BJ (cell line): ENCODE data around the gene WSCD1. TPM values are rescaled to one million over a fixed set of nuclear protein-coding genes. Genes with fewer than 3 reads are reported as not detected.

Source experiments
- CTCF ChIA-PET: fragments of 350-600 bp; formaldehyde crosslinking; extraction: SDS; loops from one replicate; lab custom pipeline; 2021; ENCODE audit warnings: antibody characterized with exemption, inconsistent platforms; lab: Yijun Ruan, JAX
- POLR2A ChIA-PET: fragments of 300-600 bp; sonication (Branson Sonifier 250); formaldehyde crosslinking; extraction: SDS; loops from one replicate; lab custom pipeline; 2021; ENCODE audit warnings: antibody characterized with exemption; lab: Charles Lee
- DNase-seq: peaks from one replicate; pipeline ENCODE4 v3.0.0-alpha.2; 2011; ENCODE audit warnings: low read depth
- H3K27me3 ChIP-seq: 2 replicates; pipeline ENCODE4 v1.6.0; 2011; ENCODE audit warnings: low read length; ENCODE audit not compliant: control insufficient read depth, insufficient read depth
- H3K36me3 ChIP-seq: 2 replicates; pipeline ENCODE4 v1.5.1; 2011; ENCODE audit warnings: low read length; ENCODE audit not compliant: control insufficient read depth, insufficient read depth
- H3K4me3 ChIP-seq: 2 replicates; pipeline ENCODE4 v1.5.1; 2011; ENCODE audit warnings: low read depth, mild to moderate bottlenecking, control low read depth, low read length
- polyA plus RNA-seq: library from polyadenylated mRNA; depleted of rRNA; stranded (reverse); fragments of >200 nt; gene quantifications from 2 replicates; pipeline ENCODE4 v1.2.3, GENCODE V29; 2011
- TF ChIP-seq, protein P1 (sequence below): IDR thresholded peaks from 2 replicates; pipeline ENCODE4 v1.5.1; 2011; ENCODE audit warnings: low read depth, mild to moderate bottlenecking, control low read depth, inconsistent platforms, low read length, moderate library complexity; ENCODE audit not compliant: insufficient read depth

WSCD1 gene
- polyA plus RNA-seq, 1 experiment: 1.0 TPM

DNA sequence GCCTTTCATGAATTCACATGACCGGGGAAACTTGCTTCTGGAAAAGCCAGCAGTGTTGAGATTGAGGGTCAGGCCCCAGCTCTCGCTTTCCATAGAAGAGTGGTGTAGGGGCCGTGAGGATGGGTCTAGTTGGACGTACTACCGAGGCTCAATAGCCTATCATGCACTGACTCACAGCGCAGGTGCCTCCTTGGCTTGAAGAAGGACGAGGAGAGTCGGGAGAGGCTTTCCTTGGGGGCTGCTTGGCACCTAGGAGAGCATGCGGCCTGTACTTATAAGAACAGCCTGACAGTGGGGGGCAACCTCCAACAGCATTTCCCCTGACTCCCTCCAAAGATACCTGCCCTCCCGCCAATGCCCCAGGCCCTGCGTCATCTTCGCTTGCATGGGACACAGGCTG is 37.6 kb downstream of the WSCD1 start:
- no peak for DNase-seq
- no peaks in the 10 kb centered on the region for H3K36me3 ChIP-seq
- no peak overlapping the region for H3K4me3 ChIP-seq
- TF ChIP-seq, protein P1, sequence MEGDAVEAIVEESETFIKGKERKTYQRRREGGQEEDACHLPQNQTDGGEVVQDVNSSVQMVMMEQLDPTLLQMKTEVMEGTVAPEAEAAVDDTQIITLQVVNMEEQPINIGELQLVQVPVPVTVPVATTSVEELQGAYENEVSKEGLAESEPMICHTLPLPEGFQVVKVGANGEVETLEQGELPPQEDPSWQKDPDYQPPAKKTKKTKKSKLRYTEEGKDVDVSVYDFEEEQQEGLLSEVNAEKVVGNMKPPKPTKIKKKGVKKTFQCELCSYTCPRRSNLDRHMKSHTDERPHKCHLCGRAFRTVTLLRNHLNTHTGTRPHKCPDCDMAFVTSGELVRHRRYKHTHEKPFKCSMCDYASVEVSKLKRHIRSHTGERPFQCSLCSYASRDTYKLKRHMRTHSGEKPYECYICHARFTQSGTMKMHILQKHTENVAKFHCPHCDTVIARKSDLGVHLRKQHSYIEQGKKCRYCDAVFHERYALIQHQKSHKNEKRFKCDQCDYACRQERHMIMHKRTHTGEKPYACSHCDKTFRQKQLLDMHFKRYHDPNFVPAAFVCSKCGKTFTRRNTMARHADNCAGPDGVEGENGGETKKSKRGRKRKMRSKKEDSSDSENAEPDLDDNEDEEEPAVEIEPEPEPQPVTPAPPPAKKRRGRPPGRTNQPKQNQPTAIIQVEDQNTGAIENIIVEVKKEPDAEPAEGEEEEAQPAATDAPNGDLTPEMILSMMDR: no peak
- H3K27me3 ChIP-seq: no peaks in the 10 kb centered on the region
- POLR2A ChIA-PET: no interaction called here
- CTCF ChIA-PET: no interaction called here

DNA sequence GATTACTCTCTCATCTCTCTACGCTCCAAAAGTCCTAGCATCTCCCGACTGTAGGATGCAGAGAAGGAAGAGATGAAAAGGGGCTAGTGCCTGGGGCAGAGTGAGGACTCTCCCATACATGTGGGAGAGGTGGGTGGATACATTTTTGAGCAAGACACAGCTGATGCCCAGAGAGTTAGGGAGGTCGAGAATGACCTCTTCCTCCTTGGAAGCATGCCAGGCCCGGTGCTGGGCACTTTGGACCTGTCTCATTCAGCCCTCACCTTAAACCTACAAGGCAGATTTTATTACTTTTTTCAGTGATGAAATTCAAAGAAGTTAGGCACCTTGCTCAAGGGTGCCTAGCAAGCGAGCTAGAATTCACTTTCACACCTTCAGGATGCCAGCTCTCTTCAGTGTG is 38.2 kb downstream of the WSCD1 start:
- Histone ChIP-seq H3K4me3 (no peak overlapping the region), H3K27me3 (no peaks in the 10 kb centered on the region), H3K36me3 (no peaks in the 10 kb centered on the region)
- POLR2A ChIA-PET: no interaction called here
- TF ChIP-seq, protein P1: no peak
- CTCF ChIA-PET: no interaction called here
- no peak for DNase-seq

DNA sequence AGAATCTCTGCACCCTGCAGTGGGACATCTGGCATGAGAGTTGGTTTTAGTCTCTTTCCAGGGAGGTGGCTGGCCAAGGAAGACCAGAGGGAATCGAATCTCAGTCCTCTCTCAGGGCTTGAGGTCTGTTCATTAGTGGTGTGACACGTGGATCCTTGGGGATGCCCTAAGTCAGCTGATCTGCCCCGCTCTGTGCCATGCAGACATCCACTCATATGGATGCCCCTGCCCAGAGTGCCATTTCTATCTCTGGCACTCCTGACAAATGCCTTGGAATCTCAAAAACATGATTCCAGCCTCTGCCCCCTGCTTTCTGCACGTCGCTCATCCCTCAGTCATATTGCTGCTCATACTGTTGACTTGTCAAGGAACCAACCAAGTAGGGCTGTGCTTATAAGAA is 38.8 kb downstream of the WSCD1 start:
- no peaks in the 10 kb centered on the region for H3K27me3 ChIP-seq
- no peak overlapping the region for H3K4me3 ChIP-seq
- POLR2A ChIA-PET: no interaction called here
- CTCF ChIA-PET: no interaction called here
- TF ChIP-seq, protein P1: no peak
- DNase-seq: no peak
- H3K36me3 ChIP-seq: no peaks in the 10 kb centered on the region

DNA sequence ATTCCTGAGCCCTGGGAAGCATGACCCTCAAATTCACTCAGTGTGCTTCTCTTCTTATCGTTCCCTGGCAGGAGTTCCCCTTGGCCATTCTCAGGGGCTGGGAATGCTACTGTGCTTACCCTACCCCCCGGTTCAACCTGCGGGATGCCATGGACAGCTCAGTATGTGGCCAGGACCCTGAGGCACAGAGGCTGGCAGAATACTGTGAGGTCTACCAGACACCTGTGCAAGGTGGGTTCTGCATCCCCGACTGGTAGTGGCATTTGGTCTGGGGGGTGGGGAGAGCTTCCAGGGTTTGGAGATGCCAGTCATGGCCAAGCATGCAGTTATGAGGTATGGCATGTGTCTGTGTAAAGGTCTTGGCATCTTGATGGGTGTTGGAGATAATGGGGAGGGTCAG is 39.4 kb downstream of the WSCD1 start:
- TF ChIP-seq, protein P1: no peak
- ChIA-PET POLR2A (no interaction called here), CTCF (no interaction called here)
- no peak for DNase-seq
- Histone ChIP-seq H3K4me3 (no peak overlapping the region), H3K27me3 (no peaks in the 10 kb centered on the region), H3K36me3 (no peaks in the 10 kb centered on the region)

DNA sequence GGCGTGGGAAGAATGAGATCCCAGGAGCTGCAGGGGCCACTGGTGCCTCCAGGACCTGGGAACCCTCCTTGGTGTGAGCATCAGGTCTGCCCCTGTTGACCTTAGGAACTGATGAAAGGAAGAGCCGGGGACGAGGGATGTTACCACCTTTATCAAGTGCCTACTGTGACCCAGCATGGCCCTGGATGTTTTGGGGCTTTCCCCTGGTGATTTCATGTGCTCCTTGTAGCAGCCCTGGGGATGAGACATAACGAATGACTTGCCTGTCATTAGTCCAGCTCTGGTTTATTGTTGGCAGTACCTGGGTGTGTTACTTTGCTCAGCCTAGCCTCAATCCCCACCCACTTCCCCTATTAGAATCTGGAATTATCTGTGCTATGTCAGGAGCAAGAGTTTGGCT is 39.9 kb downstream of the WSCD1 start:
- Histone ChIP-seq H3K27me3 (no peaks in the 10 kb centered on the region), H3K4me3 (no peak overlapping the region), H3K36me3 (no peaks in the 10 kb centered on the region)
- DNase-seq: no peak
- CTCF ChIA-PET: no interaction called here
- TF ChIP-seq, protein P1: no peak
- POLR2A ChIA-PET: no interaction called here
